Parathyroid adenoma (tissue), 2 donors: ENCODE results near the gene LSAMP.

Source experiments
- H2AFZ ChIP-seq: fragments of 300-600 bp; sonication (generic); one replicate; pipeline ENCODE4 v1.7.0; 2017; ENCODE audit warnings: antibody characterized with exemption, mild to moderate bottlenecking
- H3K27ac ChIP-seq: fragments of 300-600 bp; sonication (generic); one replicate; pipeline ENCODE4 v1.7.0; 2017
- H3K27me3 ChIP-seq: fragments of 300-600 bp; sonication (generic); one replicate; pipeline ENCODE4 v1.7.0; 2017; ENCODE audit warnings: low read length; ENCODE audit not compliant: control insufficient read depth, insufficient read depth
- H3K36me3 ChIP-seq: fragments of 300-600 bp; sonication (generic); one replicate; pipeline ENCODE4 v1.7.0; 2017; ENCODE audit warnings: low read length; ENCODE audit not compliant: control insufficient read depth, insufficient read depth
- H3K4me1 ChIP-seq: fragments of 300-600 bp; sonication (generic); one replicate; pipeline ENCODE4 v1.7.0; 2017; ENCODE audit warnings: control low read depth
- H3K4me2 ChIP-seq: fragments of 300-600 bp; sonication (generic); one replicate; pipeline ENCODE4 v1.7.0; 2017; ENCODE audit warnings: low read length
- H3K4me3 ChIP-seq: fragments of 300-600 bp; sonication (generic); one replicate; pipeline ENCODE4 v1.7.0; 2017; ENCODE audit warnings: low read depth, low read length
- H3K79me2 ChIP-seq: fragments of 300-600 bp; sonication (generic); one replicate; pipeline ENCODE4 v1.7.0; 2017; ENCODE audit warnings: control low read depth
- H3K9ac ChIP-seq: fragments of 300-600 bp; sonication (generic); one replicate; pipeline ENCODE4 v1.7.0; 2017; ENCODE audit warnings: mild to moderate bottlenecking
- H3K9me3 ChIP-seq: fragments of 300-600 bp; sonication (generic); one replicate; pipeline ENCODE4 v1.7.0; 2017; ENCODE audit warnings: low read length; ENCODE audit not compliant: control insufficient read depth
- TF ChIP-seq, protein P1 (sequence below): fragments of 300-600 bp; sonication (generic); IDR thresholded peaks from one replicate; pipeline ENCODE4 v1.7.0; 2017; ENCODE audit warnings: antibody characterized with exemption, mild to moderate bottlenecking
- donor health status: primary hyperparathyroidism.

LSAMP gene

DNA sequence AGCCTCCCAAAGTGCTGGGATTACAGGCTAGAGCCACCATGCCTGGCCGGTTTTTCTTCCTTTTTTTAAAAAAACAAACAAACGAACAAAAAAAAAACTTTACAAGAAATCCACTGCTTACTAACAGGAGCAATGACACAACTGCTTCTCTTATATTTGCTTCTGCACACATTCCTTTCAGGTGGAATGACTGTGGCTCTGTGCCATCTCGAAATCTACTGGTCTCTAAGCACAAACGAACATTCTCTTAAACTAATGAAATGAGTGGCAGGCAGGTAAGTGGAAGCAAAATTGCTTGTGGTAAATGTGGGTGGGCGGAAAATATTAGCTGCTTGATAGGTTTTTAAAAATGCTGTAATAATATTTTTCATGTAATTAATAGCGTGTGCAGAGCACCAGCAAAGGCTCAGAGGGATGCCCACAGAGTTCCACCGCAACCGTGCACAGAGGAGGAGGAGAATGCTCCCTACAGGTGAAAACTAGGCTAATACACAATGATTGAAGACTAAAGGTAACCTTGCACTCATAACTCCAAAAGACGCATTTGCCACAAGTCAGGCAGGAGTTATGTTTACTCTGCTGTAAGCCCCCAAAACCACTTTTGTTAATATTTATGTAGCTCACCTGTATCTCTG lies 77.4 kb downstream of the LSAMP start:
- Histone ChIP-seq H3K4me3 (no peak overlapping the region), H3K79me2 (no peaks in the 10 kb centered on the region), H3K27ac (no peak overlapping the region), H3K4me2 (no peak overlapping the region), H3K9ac (no peak overlapping the region), H2AFZ (no peak overlapping the region), H3K36me3 (no peaks in the 10 kb centered on the region), H3K9me3 (no peaks in the 10 kb centered on the region), H3K27me3 (no peaks in the 10 kb centered on the region), H3K4me1 (no peaks in the 10 kb centered on the region)
- TF ChIP-seq, protein P1, sequence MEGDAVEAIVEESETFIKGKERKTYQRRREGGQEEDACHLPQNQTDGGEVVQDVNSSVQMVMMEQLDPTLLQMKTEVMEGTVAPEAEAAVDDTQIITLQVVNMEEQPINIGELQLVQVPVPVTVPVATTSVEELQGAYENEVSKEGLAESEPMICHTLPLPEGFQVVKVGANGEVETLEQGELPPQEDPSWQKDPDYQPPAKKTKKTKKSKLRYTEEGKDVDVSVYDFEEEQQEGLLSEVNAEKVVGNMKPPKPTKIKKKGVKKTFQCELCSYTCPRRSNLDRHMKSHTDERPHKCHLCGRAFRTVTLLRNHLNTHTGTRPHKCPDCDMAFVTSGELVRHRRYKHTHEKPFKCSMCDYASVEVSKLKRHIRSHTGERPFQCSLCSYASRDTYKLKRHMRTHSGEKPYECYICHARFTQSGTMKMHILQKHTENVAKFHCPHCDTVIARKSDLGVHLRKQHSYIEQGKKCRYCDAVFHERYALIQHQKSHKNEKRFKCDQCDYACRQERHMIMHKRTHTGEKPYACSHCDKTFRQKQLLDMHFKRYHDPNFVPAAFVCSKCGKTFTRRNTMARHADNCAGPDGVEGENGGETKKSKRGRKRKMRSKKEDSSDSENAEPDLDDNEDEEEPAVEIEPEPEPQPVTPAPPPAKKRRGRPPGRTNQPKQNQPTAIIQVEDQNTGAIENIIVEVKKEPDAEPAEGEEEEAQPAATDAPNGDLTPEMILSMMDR, result no peak

- H3K9ac ChIP-seq, result no peak overlapping the region
- no peaks in the 10 kb centered on the region for H3K79me2 ChIP-seq
- H3K36me3 ChIP-seq, result no peaks in the 10 kb centered on the region
- TF ChIP-seq, protein P1, result no peak
- no peaks in the 10 kb centered on the region for H3K9me3 ChIP-seq
- H3K27ac ChIP-seq, result no peak overlapping the region
- peaks cover 3% of the 10 kb centered on the region for H3K4me1 ChIP-seq
- H3K4me2 ChIP-seq, result no peak overlapping the region
- H3K27me3 ChIP-seq, result no peaks in the 10 kb centered on the region
- no peak overlapping the region for H2AFZ ChIP-seq
- H3K4me3 ChIP-seq, result no peak overlapping the region
Observed at GRCh38 chr3:116356056-116356455, 89.2 kb downstream of the LSAMP start.

GRCh38 chr3:116354382-116354781 lies 90.9 kb downstream of the LSAMP start:
- Histone ChIP-seq H3K4me2 (no peak overlapping the region), H3K27ac (no peak overlapping the region), H3K36me3 (no peaks in the 10 kb centered on the region), H3K9me3 (no peaks in the 10 kb centered on the region), H3K79me2 (no peaks in the 10 kb centered on the region), H3K9ac (no peak overlapping the region), H3K4me3 (no peak overlapping the region), H3K27me3 (no peaks in the 10 kb centered on the region), H2AFZ (peak overlapping the region; percentile 25), H3K4me1 (peaks cover 3% of the 10 kb centered on the region)
- TF ChIP-seq, protein P1, result no peak

DNA sequence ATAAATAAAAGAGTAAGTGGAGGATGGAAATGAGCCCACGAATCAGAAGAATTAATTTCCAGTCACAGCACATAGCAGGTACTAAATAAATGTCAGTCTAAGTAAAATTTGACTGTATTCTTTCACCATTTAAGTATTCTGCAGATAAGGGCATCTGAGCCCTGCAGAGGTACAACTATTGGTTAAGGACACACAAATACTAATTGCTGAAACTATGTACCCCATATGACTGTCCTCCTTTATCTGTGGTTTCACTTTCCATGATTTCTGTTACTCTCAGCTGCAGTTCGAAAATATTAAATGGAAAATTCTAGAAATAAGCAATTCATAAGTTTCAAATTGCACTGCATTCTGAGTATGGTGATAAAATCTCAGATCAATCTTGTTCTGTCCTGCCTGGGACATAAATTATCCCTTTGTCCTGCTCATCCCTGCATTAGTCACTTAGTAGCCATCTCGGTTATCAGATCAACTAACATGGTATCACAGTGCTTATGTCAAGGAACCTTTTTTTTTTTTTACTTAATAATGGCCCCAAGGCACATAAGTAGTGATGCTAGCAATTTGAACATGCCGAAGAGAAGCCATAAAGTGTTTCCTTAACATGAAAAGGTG lies 95.1 kb downstream of the LSAMP start:
- Histone ChIP-seq H3K9me3 (no peaks in the 10 kb centered on the region), H3K4me3 (no peak overlapping the region), H3K79me2 (no peaks in the 10 kb centered on the region), H2AFZ (no peak overlapping the region), H3K4me1 (peaks cover 3% of the 10 kb centered on the region), H3K9ac (no peak overlapping the region), H3K27ac (no peak overlapping the region), H3K36me3 (no peaks in the 10 kb centered on the region), H3K4me2 (no peak overlapping the region), H3K27me3 (no peaks in the 10 kb centered on the region)
- TF ChIP-seq, protein P1, result no peak

DNA sequence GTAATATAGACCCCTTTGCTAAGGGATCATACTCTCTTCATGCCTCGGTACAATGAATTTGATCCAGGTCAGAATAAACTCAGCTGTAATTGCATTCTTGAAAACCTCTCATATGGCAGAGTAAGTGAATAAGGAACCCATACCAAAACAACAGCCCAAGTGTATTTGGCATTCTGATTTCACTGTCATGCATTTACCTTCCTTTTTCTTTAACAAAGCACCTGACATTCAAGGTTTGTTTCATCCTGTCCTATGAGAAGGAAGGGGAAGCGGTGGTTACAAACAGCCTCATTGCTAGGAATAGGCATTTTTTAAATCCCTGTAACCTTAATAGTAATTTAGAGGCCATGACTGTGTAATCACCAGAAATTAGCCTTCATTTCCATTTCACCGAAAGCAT lies 97.1 kb downstream of the LSAMP start:
- no peak overlapping the region for H2AFZ ChIP-seq
- no peaks in the 10 kb centered on the region for H3K27me3 ChIP-seq
- no peaks in the 10 kb centered on the region for H3K4me1 ChIP-seq
- no peaks in the 10 kb centered on the region for H3K79me2 ChIP-seq
- H3K27ac ChIP-seq, result no peak overlapping the region
- H3K4me2 ChIP-seq, result no peak overlapping the region
- no peak overlapping the region for H3K9ac ChIP-seq
- no peaks in the 10 kb centered on the region for H3K36me3 ChIP-seq
- H3K9me3 ChIP-seq, result no peaks in the 10 kb centered on the region
- H3K4me3 ChIP-seq, result no peak overlapping the region
- TF ChIP-seq, protein P1, result no peak
